Activated gamma-delta T cell treated with anti-CD3 and anti-CD28 coated beads, Interleukin-2, amount 50 U/mL, for 16 hours (primary cell): Measurements from ENCODE around the gene SDR42E2.
"Not testable (repeated sequence)": the region's sequence is repeated elsewhere in the genome, so short reads cannot be mapped to it uniquely, and the experiment has no call there.

ENCODE experiments used
- DNase-seq: peaks from one replicate; pipeline ENCODE4 v3.0.0-alpha.2; 2020; ENCODE audit warnings: low read depth

The SDR42E2 gene

DNA sequence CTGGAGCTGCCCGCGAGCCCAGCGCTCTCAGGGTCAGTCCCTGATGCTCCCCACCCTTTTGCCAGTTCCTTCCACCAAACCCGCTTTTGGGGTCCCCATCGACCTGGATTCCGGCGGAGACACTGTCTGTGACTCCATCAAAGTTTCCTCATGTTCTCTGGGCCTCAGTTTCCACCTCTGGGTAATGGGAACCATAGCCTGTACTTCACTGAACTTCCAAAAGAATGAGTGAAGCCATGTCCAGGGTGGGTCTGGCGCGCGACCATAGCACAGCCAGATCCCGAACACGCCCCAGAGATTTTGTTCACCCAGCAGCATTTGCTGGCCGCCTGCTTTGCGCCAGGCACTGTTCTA lies 327 bp downstream of the SDR42E2 start:
- DNase-seq = no peak

DNA sequence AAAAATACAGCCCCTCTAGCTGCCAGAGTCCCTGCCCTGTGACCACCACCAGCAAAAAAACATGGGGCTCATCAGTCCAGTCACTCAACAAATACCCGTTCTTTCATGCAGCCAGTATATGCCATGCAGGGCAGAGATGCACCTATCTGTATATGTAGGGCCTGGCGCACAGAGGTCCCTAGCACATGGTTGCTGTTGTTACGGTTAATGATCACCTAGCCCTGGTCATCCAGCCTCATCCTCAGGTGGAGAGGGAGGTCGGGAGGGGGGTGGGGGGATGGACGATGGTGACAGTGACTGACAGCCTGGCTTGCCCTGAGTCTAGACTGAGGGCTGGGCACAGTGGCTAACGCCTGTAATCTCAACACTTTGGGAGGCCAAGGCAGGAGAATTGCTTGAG lies 1.5 kb downstream of the SDR42E2 start:
- no peak for DNase-seq

DNA sequence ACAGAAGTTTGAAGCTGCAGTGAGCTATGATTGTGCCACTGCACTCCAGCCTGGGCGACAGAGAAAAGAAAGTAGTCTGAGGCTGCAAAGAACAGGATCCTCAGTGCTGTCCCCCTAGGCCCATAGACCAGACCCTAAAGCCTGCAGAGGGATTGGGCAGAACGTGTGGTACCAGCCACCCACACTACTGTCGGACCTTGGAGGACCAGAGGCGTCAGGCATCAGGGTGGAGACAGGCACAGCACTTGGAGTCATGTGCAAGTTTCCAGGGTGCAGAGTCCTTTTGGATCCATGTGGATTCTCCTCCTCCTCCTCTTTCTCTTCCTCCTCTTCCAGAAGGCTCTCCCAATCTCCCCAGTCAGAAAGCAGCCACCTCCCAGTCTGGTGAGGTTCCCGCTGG lies 2.2 kb downstream of the SDR42E2 start:
- no peak for DNase-seq

DNA sequence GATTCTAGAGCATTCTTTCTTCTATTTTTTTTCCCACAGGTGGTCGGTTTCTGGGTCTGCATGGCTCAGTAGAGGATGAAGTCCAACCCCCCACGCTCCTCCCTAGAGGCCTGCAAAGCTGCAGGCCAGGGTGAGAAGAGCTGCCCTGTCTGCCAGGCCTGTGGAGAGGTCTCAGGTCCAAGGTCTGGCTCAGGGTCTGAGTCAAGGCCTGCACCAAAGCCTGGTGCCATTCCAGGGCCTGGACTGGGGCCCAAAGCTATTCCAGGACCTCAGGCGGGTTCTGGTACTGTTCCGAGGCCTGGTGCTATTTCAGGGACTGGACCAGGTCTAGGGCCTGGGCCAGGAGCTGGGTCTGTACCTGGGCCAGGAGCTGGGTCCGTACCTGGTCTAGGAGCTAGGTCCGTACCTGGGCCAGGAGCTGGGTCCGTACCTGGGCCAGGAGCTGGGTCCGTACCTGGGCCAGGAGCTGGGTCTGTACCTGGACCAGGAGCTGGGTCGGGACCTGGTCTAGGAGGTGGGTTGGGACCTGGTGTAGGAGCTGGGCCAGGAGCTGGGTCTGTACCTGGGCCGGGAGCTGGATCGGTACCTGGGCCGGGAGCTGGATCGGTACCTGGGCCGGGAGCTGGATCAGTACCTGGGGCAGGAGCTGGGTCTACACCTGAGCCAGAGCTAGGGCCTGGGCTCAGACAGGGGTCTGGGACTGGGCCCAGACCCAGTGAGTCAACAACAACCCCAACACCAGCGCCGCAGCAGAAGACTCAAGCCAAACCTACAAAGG lies 3.4 kb downstream of the SDR42E2 start:
- DNase-seq = no peak

DNA sequence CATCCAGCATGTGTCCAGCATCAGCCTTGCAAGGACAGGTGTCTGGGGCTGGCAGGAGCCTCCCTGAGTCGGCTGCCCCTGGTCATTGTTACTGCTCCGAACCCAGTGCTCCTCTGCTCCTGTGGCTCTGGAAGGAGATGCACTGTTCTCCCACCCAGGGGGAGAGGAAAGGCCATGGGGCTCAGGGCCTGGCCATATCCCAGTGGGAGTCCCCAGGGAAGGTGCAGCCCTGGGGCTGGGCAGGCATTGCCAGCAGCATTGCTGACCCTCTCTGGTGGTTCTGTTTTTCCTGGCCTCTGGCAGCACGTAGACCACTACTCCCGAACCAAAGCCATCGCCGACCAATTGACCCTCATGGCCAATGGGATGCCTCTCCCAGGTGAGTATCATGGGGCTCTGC lies 9.6 kb downstream of the SDR42E2 start:
- no peak for DNase-seq

DNA sequence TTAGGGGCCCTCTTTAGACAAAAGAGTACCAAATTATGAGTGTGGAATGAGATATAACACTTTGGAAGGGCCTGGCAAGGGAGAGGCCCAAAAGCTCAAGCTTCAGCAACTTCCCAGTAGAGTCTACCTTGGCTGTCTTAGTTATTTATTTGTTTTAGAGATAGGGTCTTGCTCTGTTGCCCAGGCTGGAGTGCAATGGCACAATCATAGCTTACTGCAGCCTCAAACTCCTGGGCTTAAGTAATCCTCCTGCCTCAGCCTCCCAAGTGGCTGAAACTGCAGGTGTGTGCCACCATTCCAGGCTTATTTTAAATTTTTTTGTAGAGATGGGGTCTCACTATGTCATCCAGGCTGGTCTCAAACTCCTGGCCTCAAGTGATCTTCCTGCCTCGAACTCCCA lies 10.3 kb downstream of the SDR42E2 start:
- not testable (repeated sequence) for DNase-seq

DNA sequence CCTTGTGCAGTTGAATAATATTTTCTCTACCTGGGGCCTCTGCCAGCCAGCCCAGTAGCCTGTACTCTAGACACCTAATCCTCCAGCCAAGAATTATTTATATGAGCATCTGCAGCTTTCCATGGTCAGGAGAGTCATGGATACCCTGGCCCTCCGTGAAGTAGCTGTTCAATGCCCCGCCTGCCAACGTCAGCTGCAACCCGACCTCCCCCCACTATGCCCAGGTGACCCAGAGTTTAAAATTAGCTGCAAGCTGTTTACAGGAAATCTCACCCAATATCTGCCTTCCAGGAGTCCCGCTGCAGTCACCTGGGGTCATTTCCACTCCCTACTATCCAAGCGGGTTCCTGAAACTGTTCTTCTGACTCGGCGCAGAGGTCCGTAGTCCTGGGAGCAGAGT lies 12.3 kb downstream of the SDR42E2 start:
- no peak for DNase-seq

DNA sequence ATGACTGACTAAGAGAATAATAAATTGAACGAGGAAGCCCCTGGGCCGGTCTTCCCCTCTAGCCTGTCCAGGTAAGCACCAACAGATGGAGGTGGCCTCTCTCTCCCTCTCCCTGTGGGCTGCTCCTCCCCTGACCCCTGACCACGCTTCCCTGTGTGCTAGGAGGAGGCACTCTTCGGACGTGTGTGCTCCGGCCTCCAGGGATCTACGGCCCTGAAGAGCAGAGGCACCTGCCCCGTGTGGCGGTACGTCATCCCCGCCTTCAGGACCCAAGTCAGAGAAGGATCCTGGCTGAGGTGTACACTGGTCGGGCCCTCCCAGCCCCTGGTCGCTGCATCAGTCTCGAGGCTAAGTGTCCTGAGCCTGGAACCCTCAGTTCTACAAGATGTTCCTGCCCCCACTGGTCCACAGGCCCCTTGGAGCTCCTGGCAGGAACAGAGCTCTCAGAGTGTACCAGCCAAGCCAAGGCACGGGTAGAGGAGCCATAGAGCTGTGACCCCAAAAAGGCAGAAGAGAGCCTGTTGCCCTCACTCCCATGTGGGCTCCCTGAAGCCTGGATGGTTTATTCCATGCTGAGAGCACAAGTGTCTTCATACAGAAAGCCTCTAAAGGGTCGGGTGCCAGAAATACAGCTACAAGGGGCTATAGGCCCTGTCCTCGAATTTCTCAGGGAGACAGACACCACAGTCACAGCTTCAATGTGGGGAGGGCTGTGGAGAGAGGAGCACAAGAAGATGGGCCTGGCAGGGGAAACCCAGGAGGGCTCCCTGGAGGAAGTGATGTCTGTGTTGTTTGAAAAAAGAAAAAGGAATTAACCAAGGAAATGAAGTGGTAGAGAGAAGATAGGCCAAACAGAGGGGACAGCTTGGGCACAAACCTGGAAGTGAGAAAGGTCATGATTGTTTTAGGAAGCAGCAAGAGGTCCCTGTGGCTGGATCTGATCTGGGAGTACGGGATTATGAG lies 15.9 kb downstream of the SDR42E2 start:
- no peak for DNase-seq

DNA sequence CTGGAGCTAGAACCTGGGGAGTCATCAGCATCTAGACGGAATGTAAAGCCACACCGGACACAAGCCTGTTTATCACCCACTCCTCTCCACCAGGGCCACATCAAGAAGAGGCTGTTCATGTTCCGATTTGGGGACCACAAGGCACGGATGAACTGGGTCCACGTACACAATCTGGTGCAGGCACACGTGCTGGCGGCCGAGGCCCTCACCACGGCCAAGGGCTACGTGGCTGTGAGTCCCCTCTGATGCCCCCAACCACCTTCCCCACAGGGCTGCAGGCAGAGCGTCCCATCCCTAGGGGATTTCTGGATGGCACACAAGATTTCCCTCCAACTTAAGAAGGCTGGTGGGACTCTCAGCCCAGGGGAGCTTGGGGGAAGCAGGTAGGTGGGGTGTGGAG lies 19.1 kb downstream of the SDR42E2 start:
- DNase-seq = no peak

DNA sequence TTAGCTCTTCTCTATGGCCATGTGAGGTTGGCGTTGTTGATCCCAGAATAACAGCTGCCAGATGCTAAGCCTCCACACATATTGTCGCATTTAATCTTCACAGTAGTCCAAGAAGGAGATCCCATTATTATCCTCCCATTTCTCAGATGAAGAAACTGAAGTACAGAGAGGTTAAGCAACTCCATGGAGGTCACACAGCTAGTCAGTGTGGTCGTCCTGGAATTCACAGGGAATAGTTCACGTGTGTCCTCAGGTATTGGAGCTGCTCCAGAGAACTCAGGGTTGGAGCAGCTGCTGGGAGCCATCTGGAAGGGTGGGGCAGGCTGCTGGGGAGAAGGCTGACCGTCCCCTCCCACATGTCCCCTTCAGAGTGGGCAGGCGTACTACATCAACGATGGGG lies 19.5 kb downstream of the SDR42E2 start:
- DNase-seq = no peak

DNA sequence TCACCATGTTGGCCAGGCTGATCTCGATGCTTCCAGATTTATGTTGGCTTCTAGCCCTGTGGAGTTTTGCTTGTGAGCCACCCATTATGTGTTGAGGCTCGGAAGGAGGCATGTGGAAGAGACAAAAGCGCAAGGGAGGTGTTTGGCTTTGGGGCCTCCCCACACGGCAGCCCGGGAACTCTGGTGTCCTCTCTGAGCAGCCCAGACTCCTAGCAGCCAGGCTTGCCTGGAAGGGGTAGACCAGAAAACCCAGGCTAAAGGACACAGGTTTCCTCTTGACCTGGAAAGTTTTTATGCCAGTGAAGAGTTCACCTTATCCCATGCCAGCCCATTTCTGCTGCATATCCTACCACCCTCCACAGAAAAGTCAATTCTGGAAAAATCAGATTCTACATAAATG lies 21.0 kb downstream of the SDR42E2 start:
- DNase-seq = no peak

DNA sequence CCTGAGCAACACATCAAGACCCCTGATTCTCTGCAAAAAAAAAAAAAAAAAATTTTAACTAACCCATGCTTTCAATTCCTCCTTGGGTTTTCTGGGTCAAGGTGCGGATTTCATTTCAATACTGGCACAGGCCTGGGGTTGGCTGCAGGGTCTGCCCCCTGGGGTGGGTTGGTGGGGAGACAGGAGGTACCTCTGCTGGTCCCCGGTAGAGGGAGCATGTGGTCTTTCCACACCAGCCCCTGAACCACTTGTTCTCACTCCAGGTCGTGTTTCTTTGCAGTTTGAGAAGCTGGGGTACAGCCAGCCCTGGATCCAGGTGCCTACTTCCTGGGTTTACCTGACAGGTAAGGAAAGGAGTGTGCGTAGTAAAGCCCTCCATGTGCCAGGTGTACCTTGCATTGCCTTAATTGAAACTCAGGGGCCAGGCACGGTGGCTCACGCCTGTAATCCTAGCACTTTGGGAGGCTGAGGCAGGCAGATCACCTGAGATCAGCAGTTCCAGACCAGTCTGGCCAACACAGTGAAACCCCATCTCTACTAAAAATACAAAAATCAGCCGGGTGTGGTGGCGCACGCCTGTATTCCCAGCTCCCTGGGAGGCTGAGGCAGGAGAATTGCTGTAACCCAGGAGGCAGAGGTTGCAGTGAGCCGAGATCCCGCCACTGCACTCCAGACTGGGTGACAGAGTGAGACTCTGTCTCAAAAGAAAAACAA lies 21.8 kb downstream of the SDR42E2 start:
- no peak for DNase-seq

DNA sequence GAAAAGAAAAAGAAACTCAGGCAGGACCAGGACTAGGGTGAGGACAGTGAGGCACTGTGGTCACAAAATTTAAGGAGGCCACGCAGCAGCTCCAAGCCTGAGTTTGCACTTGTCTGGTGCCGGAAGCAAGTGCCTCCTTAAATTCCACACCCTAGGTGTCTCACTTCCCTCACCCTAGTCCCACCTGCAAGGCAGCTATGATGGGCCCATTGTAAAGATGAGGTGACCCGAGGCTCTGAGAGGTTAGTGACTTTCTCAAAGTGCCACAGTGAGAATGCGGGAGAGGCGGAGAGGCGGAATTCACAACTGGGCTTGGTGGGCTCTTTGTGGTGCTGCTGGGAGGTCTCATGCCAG lies 22.3 kb downstream of the SDR42E2 start:
- no peak for DNase-seq

DNA sequence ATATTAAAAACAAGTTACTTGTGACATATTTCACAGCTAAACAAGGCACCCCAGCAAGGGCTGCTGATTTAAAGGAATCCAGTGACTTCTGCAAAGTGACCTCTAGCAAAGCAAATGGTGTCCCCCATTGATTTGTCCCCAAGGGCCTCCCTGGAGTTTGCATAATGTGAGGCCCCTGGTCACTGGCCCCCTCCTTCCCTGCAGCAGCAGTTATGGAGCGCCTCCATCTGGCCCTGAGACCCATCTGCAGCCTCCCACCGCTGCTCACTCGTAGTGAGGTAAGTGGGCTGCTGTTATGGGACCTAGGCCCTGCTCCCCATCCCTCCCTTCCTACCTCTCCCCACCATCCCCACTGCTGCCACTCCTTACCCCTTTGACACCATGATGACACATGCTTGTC lies 24.2 kb downstream of the SDR42E2 start:
- DNase-seq = no peak

DNA sequence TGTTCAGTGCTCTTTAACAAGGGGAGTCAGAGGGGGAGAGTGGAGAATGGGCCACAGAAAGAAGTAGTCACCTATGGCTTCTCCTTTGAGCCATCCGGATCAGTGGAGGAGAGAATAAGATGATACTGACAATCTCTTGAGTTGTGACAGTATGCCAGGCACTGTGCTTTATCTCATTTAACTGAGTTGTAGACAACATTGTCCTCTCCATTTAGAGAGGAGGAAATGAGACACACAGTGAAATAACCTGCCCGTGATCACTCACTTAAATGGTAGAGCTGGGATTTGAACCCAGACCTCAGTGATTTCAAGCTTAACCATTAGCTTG lies 25.9 kb downstream of the SDR42E2 start:
- DNase-seq = no peak

DNA sequence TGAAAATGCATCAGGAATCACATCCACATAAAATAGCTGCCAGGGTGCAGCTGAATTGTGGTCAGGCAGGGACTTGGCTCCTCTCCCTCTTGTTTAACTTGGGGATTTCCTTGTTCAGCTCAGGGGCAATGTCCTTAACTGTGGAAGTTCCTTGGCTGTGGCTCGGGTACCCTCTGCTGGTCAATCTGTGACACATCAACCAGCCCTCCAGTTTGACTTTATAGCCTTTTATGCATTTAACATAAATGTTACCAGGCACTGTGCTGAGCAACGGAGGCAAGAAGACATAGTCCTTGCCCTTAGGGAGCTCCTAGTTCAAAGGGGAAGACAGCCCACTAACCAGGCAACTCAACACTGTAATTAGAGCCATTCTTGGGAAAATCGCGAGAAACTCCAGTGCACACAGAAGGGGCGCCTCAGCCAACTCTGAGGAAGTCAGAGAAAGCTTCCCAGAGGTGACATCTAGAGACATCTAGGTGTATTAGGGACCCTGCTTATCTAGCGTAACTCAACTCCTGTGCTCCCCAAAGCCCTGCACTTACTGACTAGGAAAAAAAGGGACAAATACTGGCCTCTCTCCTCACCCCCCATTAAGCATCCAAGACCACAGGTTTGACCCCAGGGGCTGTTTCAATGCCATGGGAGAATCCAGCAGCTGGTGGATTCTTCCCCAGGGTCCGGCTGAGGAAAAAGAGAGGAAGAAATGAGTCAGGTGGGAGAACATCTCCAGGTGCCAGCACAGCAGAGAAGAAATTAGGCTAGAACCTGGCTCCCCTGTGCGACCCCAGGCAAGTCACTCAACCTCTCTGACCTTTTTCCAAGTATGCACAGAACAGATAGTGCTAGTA lies 26.5 kb downstream of the SDR42E2 start:
- DNase-seq = peak; percentile 36

DNA sequence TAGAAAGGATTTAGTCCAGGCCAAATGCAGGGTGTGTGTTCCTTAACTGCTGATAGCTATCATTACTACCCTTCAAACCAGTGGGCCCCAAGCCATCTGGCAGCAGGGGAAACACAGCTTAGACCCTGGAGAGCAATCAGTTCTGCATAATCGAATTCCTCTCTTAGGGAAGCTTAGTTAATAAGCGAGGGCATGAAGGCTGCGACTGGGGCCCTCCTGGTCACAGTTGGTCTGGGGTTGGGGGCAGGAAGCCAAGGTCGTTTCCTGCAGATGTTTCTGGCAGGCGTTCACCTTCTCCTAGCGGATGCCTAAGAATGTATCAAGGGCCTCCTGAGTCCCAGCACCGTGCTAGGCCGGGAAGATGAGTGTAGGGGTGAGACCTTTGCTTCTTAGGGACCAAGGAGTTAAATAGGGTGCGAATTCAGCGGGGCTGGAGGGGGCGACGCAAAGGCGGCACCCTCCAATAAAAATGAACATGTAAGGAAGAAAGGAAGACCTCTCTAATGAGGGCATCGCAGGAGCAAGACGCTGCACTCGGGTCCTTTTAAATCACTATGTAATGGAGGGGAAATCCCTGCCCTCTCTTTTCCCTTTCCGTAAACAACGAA lies 27.3 kb downstream of the SDR42E2 start:
- no peak for DNase-seq

DNA sequence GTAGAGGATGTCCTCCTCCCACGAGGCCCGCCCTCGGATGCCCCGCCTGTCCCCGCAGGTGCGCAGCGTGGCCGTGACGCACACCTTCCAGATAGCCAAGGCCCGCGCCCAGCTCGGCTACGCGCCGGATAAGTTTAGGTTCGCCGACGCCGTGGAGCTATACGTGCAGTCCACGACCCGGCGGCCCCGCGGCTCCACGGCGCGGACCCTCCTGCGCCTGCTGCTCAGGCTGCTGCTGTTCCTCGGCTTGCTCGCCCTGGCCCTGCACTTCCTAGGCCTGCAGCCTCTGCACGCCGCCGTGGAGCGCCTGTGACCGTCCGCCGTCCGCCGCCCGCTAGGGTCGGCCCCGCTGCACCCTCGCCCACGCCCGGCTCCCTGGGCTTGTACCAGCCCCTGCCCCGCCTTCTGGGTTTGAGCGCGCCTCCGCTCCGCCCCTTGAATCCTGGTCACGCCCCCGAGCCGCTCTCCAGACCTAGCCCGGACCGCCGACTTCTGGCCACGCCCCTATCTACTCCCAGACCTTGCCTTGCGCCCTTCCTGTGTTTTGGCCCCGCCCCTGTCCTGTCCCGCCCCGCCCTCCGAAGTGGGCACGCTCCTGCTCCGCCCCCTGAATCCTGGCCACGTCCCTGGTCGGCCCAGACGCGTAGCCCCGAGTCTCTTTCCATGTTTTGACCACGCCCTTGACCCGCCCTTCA lies 27.9 kb downstream of the SDR42E2 start:
- peak; percentile 80 for DNase-seq

DNA sequence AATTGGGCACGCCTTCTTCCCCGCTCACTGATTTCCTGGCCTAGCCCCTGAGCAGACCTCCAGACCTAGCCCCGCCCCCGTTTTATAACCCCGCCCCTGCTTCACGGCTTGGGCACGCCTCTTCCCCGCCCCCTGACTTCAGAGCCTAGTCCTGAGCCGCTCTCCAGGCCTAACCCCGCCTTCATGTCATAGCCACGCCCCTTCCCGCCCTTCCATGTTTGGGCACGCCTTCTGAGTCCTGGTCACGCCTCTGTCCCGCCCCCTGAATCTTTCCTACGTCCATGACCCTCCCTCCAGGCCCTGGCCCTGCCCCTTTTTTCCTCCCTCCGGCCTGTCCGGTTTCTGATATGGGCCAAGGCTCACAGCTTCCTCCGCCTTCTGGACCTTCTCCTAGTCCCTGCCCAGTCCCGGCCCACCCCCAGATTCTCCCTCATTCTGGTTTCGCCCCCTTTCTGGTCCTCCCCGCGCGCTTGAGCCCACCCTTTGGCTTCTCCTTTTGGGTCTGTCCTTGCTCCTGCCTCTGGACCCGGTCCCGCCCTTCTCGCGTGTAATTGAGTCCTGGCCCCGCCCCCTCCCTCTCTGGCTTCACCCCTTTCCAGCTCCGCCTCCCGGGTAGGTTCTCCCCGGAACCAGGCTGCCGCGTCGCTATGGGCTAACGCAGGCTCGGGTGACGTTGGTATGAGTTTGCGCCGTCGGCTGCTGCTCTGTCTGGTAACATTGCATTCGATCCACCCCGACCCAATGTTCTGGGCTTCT lies 28.6 kb downstream of the SDR42E2 start:
- DNase-seq = peak; percentile 99
